UCSD-AML1 (cell line): ENCODE measurements around the gene SNAP47.

Experiments
- DNase-seq: peaks from one replicate; lab custom pipeline; 2025; ENCODE audit not compliant: unreplicated experiment; lab: John Stamatoyannopoulos, UW

SNAP47 gene

GRCh38 chr1:227781314-227781930 lies 46.2 kb downstream of the SNAP47 start:
- no peak for DNase-seq

- no peak for DNase-seq
These were observed 47.0 kb downstream of the SNAP47 start for GRCh38 chr1:227782226-227782625.

GRCh38 chr1:227785094-227785804 lies 50.0 kb downstream of the SNAP47 start:
- no peak for DNase-seq

GRCh38 chr1:227785805-227786671 lies 50.8 kb downstream of the SNAP47 start:
- DNase-seq: no peak

- no peak for DNase-seq
These were observed 51.7 kb downstream of the SNAP47 start for GRCh38 chr1:227786673-227787512.

GRCh38 chr1:227787513-227788270 lies 52.5 kb downstream of the SNAP47 start:
- peak; percentile 92 for DNase-seq

- DNase-seq: no peak
These were observed 53.2 kb downstream of the SNAP47 start for GRCh38 chr1:227788271-227789083.

- no peak for DNase-seq
These were observed 54.1 kb downstream of the SNAP47 start for GRCh38 chr1:227789084-227790033.

GRCh38 chr1:227790034-227790400 lies 54.8 kb downstream of the SNAP47 start:
- no peak for DNase-seq

- DNase-seq: no peak
These were observed 55.6 kb downstream of the SNAP47 start for GRCh38 chr1:227790868-227791267.

- no peak for DNase-seq
These were observed 56.3 kb downstream of the SNAP47 start for GRCh38 chr1:227791425-227792143.

GRCh38 chr1:227792216-227793078 lies 57.2 kb downstream of the SNAP47 start:
- no peak for DNase-seq

- no peak for DNase-seq
These were observed 58.1 kb downstream of the SNAP47 start for GRCh38 chr1:227793079-227793947.

GRCh38 chr1:227793948-227794816 lies 58.9 kb downstream of the SNAP47 start:
- no peak for DNase-seq

GRCh38 chr1:227794817-227795192 lies 59.6 kb downstream of the SNAP47 start:
- DNase-seq: no peak
